OCI-LY7 (cell line): ENCODE data around the gene GALNT12.

ENCODE experiments used
- CTCF ChIP-seq: fragments of 200-600 bp; sonication (generic); conservative IDR thresholded peaks from 2 replicates; pipeline ENCODE4 v1.5.1; 2014; ENCODE audit warnings: mild to moderate bottlenecking, antibody characterized with exemption, low read length, moderate library complexity, mixed read lengths
- EZH2phosphoT487 ChIP-seq: fragments of 200-600 bp; sonication (generic); IDR thresholded peaks from 2 replicates; pipeline ENCODE4 v1.6.1; 2018; ENCODE audit warnings: low read depth, borderline replicate concordance, mild to moderate bottlenecking, mixed run types, antibody characterized with exemption, low read length, moderate library complexity, mixed read lengths

DNA sequence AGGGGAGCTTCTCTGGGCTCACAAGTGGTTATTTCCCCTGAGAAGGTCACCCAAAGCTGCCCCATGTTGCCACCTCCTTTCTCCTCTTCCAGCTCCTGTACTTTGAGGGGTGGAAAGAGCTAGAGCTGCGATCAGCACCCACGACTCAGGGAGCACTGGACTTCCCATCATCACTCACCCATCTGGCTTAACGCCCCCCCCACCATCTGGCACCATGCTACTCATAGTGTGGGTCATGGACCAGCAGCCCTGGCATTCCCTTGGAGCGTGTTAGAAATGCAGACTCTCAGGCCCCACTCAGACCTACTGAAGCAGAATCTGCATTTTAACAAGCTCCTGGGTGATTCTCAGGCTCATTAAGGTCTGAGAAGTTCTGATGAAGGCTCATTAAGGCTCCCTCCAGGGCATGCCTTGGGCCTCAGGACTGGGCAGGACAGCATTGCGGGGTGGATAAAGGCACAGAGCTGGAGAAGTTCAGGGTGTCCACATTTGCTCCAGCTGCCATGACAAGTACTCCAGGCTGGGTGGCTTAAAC, 67.3 kb downstream of the GALNT12 start:
- TF ChIP-seq CTCF = no peak
- no peak for TF ChIP-seq EZH2phosphoT487
